ENCODE results near the gene CCSER1.

DNA sequence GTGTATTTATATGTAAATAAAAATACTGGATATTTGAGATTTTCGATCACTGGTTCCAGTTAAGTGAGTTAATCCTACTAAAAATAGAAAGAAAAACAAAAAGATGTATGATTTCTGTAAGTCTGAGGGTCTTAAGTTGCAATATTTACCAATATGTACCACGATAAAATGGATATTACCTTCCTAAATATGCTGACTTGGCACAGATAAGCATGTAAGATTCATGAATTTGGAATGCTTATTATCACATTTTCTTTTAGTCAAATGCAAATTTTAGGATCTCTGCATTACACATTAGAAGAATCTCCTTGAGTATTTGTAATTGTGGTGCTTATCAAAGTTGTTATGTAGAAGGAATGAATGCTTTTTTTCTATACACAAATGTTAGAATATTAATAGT, 1158.3 kb downstream of the CCSER1 start:
- no peak for TF ChIP-seq POLR2AphosphoS5 (IDR thresholded peaks at IDR 0.05)
- TF ChIP-seq, protein P1, sequence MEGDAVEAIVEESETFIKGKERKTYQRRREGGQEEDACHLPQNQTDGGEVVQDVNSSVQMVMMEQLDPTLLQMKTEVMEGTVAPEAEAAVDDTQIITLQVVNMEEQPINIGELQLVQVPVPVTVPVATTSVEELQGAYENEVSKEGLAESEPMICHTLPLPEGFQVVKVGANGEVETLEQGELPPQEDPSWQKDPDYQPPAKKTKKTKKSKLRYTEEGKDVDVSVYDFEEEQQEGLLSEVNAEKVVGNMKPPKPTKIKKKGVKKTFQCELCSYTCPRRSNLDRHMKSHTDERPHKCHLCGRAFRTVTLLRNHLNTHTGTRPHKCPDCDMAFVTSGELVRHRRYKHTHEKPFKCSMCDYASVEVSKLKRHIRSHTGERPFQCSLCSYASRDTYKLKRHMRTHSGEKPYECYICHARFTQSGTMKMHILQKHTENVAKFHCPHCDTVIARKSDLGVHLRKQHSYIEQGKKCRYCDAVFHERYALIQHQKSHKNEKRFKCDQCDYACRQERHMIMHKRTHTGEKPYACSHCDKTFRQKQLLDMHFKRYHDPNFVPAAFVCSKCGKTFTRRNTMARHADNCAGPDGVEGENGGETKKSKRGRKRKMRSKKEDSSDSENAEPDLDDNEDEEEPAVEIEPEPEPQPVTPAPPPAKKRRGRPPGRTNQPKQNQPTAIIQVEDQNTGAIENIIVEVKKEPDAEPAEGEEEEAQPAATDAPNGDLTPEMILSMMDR (IDR thresholded peaks at IDR 0.05; ENCODE audit: poor library complexity, severe bottlenecking): no peak
- no peak for TF ChIP-seq EP300 (conservative IDR thresholded peaks at IDR 0.05; ENCODE audit: poor library complexity, severe bottlenecking)
- no peak for TF ChIP-seq SMC3 (conservative IDR thresholded peaks at IDR 0.05; ENCODE audit: poor library complexity)
- TF ChIP-seq, protein P2, sequence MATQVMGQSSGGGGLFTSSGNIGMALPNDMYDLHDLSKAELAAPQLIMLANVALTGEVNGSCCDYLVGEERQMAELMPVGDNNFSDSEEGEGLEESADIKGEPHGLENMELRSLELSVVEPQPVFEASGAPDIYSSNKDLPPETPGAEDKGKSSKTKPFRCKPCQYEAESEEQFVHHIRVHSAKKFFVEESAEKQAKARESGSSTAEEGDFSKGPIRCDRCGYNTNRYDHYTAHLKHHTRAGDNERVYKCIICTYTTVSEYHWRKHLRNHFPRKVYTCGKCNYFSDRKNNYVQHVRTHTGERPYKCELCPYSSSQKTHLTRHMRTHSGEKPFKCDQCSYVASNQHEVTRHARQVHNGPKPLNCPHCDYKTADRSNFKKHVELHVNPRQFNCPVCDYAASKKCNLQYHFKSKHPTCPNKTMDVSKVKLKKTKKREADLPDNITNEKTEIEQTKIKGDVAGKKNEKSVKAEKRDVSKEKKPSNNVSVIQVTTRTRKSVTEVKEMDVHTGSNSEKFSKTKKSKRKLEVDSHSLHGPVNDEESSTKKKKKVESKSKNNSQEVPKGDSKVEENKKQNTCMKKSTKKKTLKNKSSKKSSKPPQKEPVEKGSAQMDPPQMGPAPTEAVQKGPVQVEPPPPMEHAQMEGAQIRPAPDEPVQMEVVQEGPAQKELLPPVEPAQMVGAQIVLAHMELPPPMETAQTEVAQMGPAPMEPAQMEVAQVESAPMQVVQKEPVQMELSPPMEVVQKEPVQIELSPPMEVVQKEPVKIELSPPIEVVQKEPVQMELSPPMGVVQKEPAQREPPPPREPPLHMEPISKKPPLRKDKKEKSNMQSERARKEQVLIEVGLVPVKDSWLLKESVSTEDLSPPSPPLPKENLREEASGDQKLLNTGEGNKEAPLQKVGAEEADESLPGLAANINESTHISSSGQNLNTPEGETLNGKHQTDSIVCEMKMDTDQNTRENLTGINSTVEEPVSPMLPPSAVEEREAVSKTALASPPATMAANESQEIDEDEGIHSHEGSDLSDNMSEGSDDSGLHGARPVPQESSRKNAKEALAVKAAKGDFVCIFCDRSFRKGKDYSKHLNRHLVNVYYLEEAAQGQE (IDR thresholded peaks at IDR 0.05; ENCODE audit: borderline replicate concordance): no peak
- TF ChIP-seq MXI1 (conservative IDR thresholded peaks at IDR 0.05; ENCODE audit: poor library complexity, severe bottlenecking): no peak
- TF ChIP-seq EZH2 (IDR thresholded peaks at IDR 0.05; ENCODE audit: borderline replicate concordance, insufficient read depth, low read length, poor library complexity, severe bottlenecking): no peak
- no peak for TF ChIP-seq RAD21 (conservative IDR thresholded peaks at IDR 0.05)

All from neural cell (in vitro differentiated cells).